NT2/D1 (cell line): ENCODE measurements around the gene SETD7.

ENCODE experiments used
- DNase-seq: peaks from one replicate; pipeline ENCODE4 v3.0.0-alpha.2; 2011; ENCODE audit warnings: low read depth, low spot score
- H3K27me3 ChIP-seq: 2 replicates; pipeline ENCODE4 v1.6.0; 2011; ENCODE audit warnings: mild to moderate bottlenecking; ENCODE audit not compliant: insufficient read length, insufficient read depth
- H3K36me3 ChIP-seq: 2 replicates; pipeline ENCODE4 v1.6.1; 2011; ENCODE audit warnings: mild to moderate bottlenecking, low read length, mixed read lengths; ENCODE audit not compliant: insufficient read depth, insufficient read length
- H3K4me1 ChIP-seq: 2 replicates; pipeline ENCODE4 v1.5.1; 2011; ENCODE audit not compliant: insufficient read depth, insufficient read length
- H3K4me3 ChIP-seq: 2 replicates; pipeline ENCODE4 v1.5.1; 2011; ENCODE audit warnings: low read depth; ENCODE audit not compliant: insufficient read length
- H3K9ac ChIP-seq: 2 replicates; pipeline ENCODE4 v1.6.0; 2011; ENCODE audit warnings: low read depth; ENCODE audit not compliant: insufficient read length
- H3K9me3 ChIP-seq: 2 replicates; pipeline ENCODE4 v1.5.1; 2011; ENCODE audit warnings: mild to moderate bottlenecking, low read length; ENCODE audit not compliant: insufficient read depth
- SUZ12 ChIP-seq: IDR thresholded peaks from 2 replicates; pipeline ENCODE4 v1.6.1; 2011; ENCODE audit not compliant: insufficient read length, insufficient read depth; ENCODE audit errors: extremely low read depth
- YY1 ChIP-seq: IDR thresholded peaks from 2 replicates; pipeline ENCODE4 v1.6.1; 2011; ENCODE audit not compliant: insufficient read length, insufficient read depth
- ZNF274 ChIP-seq: IDR thresholded peaks from 2 replicates; pipeline ENCODE4 v1.6.1; 2011; ENCODE audit warnings: mild to moderate bottlenecking, low read depth, low read length

Gene SETD7

GRCh38 chr4:139461022-139461628, 94.9 kb downstream of the SETD7 start:
- Histone ChIP-seq H3K4me3 (no peak overlapping the region), H3K9me3 (no peaks in the 10 kb centered on the region), H3K4me1 (no peaks in the 10 kb centered on the region), H3K27me3 (no peaks in the 10 kb centered on the region), H3K9ac (no peak overlapping the region), H3K36me3 (no peaks in the 10 kb centered on the region)
- TF ChIP-seq YY1, result no peak
- no peak for TF ChIP-seq SUZ12
- no peak for TF ChIP-seq ZNF274
- DNase-seq, result no peak

GRCh38 chr4:139460565-139460964, 95.5 kb downstream of the SETD7 start:
- Histone ChIP-seq H3K4me3 (no peak overlapping the region), H3K4me1 (no peaks in the 10 kb centered on the region), H3K36me3 (no peaks in the 10 kb centered on the region), H3K9me3 (no peaks in the 10 kb centered on the region), H3K9ac (no peak overlapping the region), H3K27me3 (no peaks in the 10 kb centered on the region)
- no peak for DNase-seq
- no peak for TF ChIP-seq SUZ12
- TF ChIP-seq ZNF274, result no peak
- no peak for TF ChIP-seq YY1

DNA sequence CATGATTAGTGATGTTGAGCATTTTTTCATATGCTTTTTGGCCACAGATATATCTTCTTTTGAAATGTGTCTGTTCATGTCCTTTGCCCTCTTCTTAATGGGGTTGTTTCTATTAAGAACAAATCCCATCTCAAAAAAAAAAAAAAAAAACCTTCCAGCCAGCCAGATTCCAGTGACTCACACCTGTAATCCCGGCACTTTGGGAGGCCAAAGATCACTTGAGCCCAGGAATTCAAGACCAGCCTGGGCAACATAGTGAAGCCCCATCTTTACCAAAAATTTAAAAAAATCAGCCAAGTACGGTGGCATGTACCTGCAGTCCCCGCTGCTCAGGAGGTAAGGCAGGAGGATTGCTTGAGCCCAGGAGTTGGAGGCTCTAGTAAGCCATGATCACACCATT, 97.0 kb downstream of the SETD7 start:
- no peak for TF ChIP-seq YY1
- TF ChIP-seq ZNF274, result no peak
- no peak for TF ChIP-seq SUZ12
- Histone ChIP-seq H3K4me3 (no peak overlapping the region), H3K9ac (no peak overlapping the region), H3K9me3 (no peaks in the 10 kb centered on the region), H3K4me1 (no peaks in the 10 kb centered on the region), H3K36me3 (no peaks in the 10 kb centered on the region), H3K27me3 (no peaks in the 10 kb centered on the region)
- no peak for DNase-seq

DNA sequence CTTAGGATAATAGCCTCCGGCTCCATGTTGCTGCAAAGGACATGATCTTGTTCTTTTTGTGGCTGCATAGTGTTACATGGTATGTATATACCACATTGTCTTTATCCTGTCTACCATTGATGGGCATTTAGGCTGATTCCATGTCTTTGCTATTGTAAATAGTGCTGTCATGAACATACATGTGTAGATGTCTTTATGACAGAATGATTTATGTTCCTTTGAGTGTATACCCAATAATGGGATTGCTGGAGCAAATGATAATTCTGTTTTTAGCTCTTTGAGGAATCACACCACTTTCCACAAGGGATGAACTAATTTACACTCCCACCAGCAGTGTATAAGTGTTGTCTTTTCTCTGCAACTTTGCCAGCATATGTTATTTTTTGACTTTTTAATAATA, 97.5 kb downstream of the SETD7 start:
- no peaks in the 10 kb centered on the region for H3K9me3 ChIP-seq
- TF ChIP-seq ZNF274, result no peak
- no peaks in the 10 kb centered on the region for H3K4me1 ChIP-seq
- H3K9ac ChIP-seq, result no peak overlapping the region
- no peaks in the 10 kb centered on the region for H3K36me3 ChIP-seq
- DNase-seq, result no peak
- no peak overlapping the region for H3K4me3 ChIP-seq
- no peaks in the 10 kb centered on the region for H3K27me3 ChIP-seq

DNA sequence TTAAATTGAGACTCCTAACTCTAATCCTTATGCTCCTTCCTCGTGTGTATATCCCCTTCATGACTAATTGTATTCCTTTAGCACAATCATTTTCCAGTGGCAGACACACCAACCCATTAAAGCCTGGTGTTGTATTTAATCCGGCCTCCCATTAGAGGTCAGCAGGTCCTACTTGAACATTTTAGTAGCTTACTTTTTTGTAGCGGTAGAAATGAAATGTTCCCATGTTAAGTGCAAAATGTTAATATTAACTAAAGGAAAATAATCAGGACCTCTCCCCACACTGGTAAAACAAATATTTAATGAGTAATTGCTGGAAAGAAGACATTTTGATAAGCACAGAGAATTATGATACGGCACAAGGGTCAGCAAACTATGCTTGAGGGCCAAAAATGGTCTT, 98.7 kb downstream of the SETD7 start:
- Histone ChIP-seq H3K9me3 (no peaks in the 10 kb centered on the region), H3K4me3 (no peak overlapping the region), H3K27me3 (no peaks in the 10 kb centered on the region), H3K9ac (no peak overlapping the region), H3K36me3 (no peaks in the 10 kb centered on the region), H3K4me1 (no peaks in the 10 kb centered on the region)
- DNase-seq, result no peak
- TF ChIP-seq SUZ12, result no peak

DNA sequence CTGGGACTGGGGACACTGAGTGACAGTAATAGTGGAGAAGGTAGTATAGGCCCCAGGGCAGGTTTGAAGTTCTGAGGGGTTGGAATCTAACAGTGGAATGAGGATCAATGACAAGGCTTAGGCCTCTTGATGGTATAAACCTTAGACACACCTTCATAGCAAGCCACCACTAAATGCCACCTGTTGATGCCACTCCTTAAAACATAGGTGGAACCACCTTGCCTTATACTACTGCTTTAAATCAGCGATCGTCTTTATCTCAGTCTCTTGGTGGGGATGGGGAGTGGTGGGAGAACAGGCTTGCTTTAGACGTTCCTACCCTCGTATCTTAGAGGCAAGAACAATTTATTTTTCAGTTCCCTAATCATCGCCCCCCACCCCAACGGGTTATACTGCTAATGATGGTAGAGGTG, 100.9 kb downstream of the SETD7 start:
- no peak for TF ChIP-seq YY1
- no peak for TF ChIP-seq ZNF274
- peak overlapping the region; percentile 88 for H3K4me3 ChIP-seq
- H3K27me3 ChIP-seq, result no peaks in the 10 kb centered on the region
- H3K36me3 ChIP-seq, result no peaks in the 10 kb centered on the region
- H3K9me3 ChIP-seq, result no peaks in the 10 kb centered on the region
- H3K9ac ChIP-seq, result peak overlapping the region; percentile 94
- no peak for DNase-seq
- no peaks in the 10 kb centered on the region for H3K4me1 ChIP-seq

GRCh38 chr4:139454111-139455045, 101.6 kb downstream of the SETD7 start, which contains the start of gene RAB33B:
TSS of gene RAB33B (plus strand) at chr4:139454121. CDS start at chr4:139454196, 75 bp downstream.
- no peak for DNase-seq
- TF ChIP-seq YY1 (no peak), ZNF274 (no peak), SUZ12 (no peak)
- Histone ChIP-seq H3K4me1 (no peaks in the 10 kb centered on the region), H3K36me3 (peaks cover 2% of the 10 kb centered on the region), H3K9ac (peak within 1 kb of the TSS; percentile 94), H3K27me3 (no peaks in the 10 kb centered on the region), H3K4me3 (peak within 1 kb of the TSS; percentile 88), H3K9me3 (no peaks in the 10 kb centered on the region)
